GM23338 (cell line): ENCODE measurements around the gene SEC14L1. TPM values are rescaled to one million over a fixed set of nuclear protein-coding genes. Genes with fewer than 3 reads are reported as not detected.

ENCODE experiments used
- ATAC-seq: fragments of 200-7000 bp; cut with Tn5 transposase; 3 replicates; pipeline ENCODE4 v1.9.1; 2020
- DNase-seq: peaks from one replicate; pipeline ENCODE4 v3.0.0-alpha.2; 2015; ENCODE audit warnings: low spot score
- H2AFZ ChIP-seq: fragments of 200-600 bp; sonication (generic); 2 replicates; pipeline ENCODE4 v1.8.0; 2016; ENCODE audit warnings: antibody characterized with exemption, mild to moderate bottlenecking, moderate library complexity
- H3F3A ChIP-seq: fragments of 200-600 bp; sonication (generic); replicated peaks from 2 replicates; pipeline ENCODE4 v1.8.0; 2017; ENCODE audit warnings: antibody characterized with exemption, mixed run types, low read depth
- H3K27ac ChIP-seq: fragments of 200-600 bp; sonication (generic); 2 replicates; pipeline ENCODE4 v1.6.1; 2016; ENCODE audit warnings: low read depth
- H3K27me3 ChIP-seq: fragments of 200-600 bp; sonication (generic); 2 replicates; pipeline ENCODE4 v1.8.0; 2016; ENCODE audit warnings: mild to moderate bottlenecking, mixed run types, moderate library complexity; ENCODE audit not compliant: insufficient read depth
- H3K36me3 ChIP-seq: fragments of 200-600 bp; sonication (generic); 2 replicates; pipeline ENCODE4 v1.8.0; 2016; ENCODE audit warnings: mild to moderate bottlenecking; ENCODE audit not compliant: insufficient read depth
- H3K4me1 ChIP-seq: fragments of 200-600 bp; sonication (generic); 2 replicates; pipeline ENCODE4 v1.8.0; 2016; ENCODE audit warnings: mild to moderate bottlenecking, moderate library complexity; ENCODE audit not compliant: insufficient read depth
- H3K4me2 ChIP-seq: fragments of 200-600 bp; sonication (generic); 2 replicates; pipeline ENCODE4 v1.7.1; 2017; ENCODE audit warnings: mixed run types
- H3K4me3 ChIP-seq: fragments of 200-600 bp; sonication (generic); 2 replicates; pipeline ENCODE4 v1.6.1; 2016; ENCODE audit warnings: mixed run types
- H3K79me2 ChIP-seq: fragments of 200-600 bp; sonication (generic); replicated peaks from 2 replicates; pipeline ENCODE4 v1.8.0; 2017; ENCODE audit warnings: mild to moderate bottlenecking; ENCODE audit not compliant: insufficient read depth
- H3K9me2 ChIP-seq: fragments of 200-600 bp; sonication (generic); 2 replicates; pipeline ENCODE4 v1.8.0; 2017; ENCODE audit not compliant: insufficient read depth
- H4K20me1 ChIP-seq: fragments of 200-600 bp; sonication (generic); replicated peaks from 2 replicates; pipeline ENCODE4 v1.8.0; 2017; ENCODE audit warnings: mild to moderate bottlenecking; ENCODE audit not compliant: insufficient read depth
- H3K27ac Mint-ChIP-seq: 2 replicates; pipeline ENCODE4 v1.8.0; 2020; ENCODE audit warnings: inconsistent platforms, mild to moderate bottlenecking, moderate library complexity, mixed read lengths
- H3K27me3 Mint-ChIP-seq: 3 replicates; pipeline ENCODE4 v1.8.0; 2022; ENCODE audit warnings: low read depth, mild to moderate bottlenecking, moderate library complexity, mixed read lengths, inconsistent platforms; ENCODE audit not compliant: insufficient read depth, poor library complexity
- H3K36me3 Mint-ChIP-seq: 3 replicates; pipeline ENCODE4 v1.8.0; 2021; ENCODE audit warnings: low read depth, mild to moderate bottlenecking, inconsistent platforms, moderate library complexity, mixed read lengths
- H3K4me1 Mint-ChIP-seq: 3 replicates; pipeline ENCODE4 v1.8.0; 2020; ENCODE audit warnings: mild to moderate bottlenecking, inconsistent platforms, mixed read lengths
- H3K4me3 Mint-ChIP-seq: 3 replicates; pipeline ENCODE4 v1.8.0; 2021; ENCODE audit warnings: moderate library complexity, mild to moderate bottlenecking, inconsistent platforms, mixed read lengths
- H3K9me3 Mint-ChIP-seq: 3 replicates; pipeline ENCODE4 v1.8.0; 2020; ENCODE audit warnings: moderate library complexity, mild to moderate bottlenecking, inconsistent platforms, mixed read lengths
- CREB1 ChIP-seq: fragments of 250-450 bp; sonication (Bioruptor Pico); IDR thresholded peaks from 2 replicates; pipeline ENCODE4 v1.5.0; 2020; ENCODE audit warnings: low read depth, mild to moderate bottlenecking, moderate library complexity
- CTCF ChIP-seq, 2 experiments: fragments of 200-600 bp in 1 of 2; sonication (generic) in 1 of 2; conservative IDR thresholded peaks; 2 replicates each; pipeline versions ENCODE4 v1.5.1 to v1.6.1; 2016 to 2017; ENCODE audit warnings: antibody characterized with exemption in 2 of 2, low read depth in 2 of 2, mild to moderate bottlenecking in 2 of 2, moderate library complexity in 1 of 2
- ETS1 ChIP-seq: IDR thresholded peaks from 2 replicates; pipeline ENCODE4 v1.6.1; 2016; ENCODE audit warnings: antibody characterized with exemption
- EZH2 ChIP-seq: fragments of 200-600 bp; sonication (generic); IDR thresholded peaks from one replicate; pipeline ENCODE4 v1.8.0; 2017; ENCODE audit warnings: antibody characterized with exemption, mild to moderate bottlenecking, low read depth; ENCODE audit not compliant: unreplicated experiment
- EZH2phosphoT487 ChIP-seq: fragments of 200-600 bp; sonication (generic); IDR thresholded peaks from one replicate; pipeline ENCODE4 v1.8.1; 2018; ENCODE audit warnings: antibody characterized with exemption; ENCODE audit not compliant: unreplicated experiment
- JUNB ChIP-seq: IDR thresholded peaks from one replicate; pipeline ENCODE4 v1.6.1; 2016; ENCODE audit warnings: antibody characterized with exemption; ENCODE audit not compliant: unreplicated experiment
- NANOG ChIP-seq: IDR thresholded peaks from 2 replicates; pipeline ENCODE4 v1.6.1; 2016; ENCODE audit warnings: antibody characterized with exemption, borderline replicate concordance
- POLR2AphosphoS5 ChIP-seq: IDR thresholded peaks from 2 replicates; pipeline ENCODE4 v1.6.1; 2016; ENCODE audit warnings: antibody characterized with exemption, low read depth
- STAT1 ChIP-seq: IDR thresholded peaks from one replicate; pipeline ENCODE4 v1.6.1; 2016; ENCODE audit warnings: antibody characterized with exemption; ENCODE audit not compliant: unreplicated experiment
- ZNF114 ChIP-seq: fragments of 250-450 bp; sonication (Bioruptor Pico); IDR thresholded peaks from 2 replicates; pipeline ENCODE4 v1.5.0; 2020; ENCODE audit warnings: mild to moderate bottlenecking, moderate library complexity
- ZNF331 ChIP-seq: fragments of 250-450 bp; sonication (Bioruptor Pico); IDR thresholded peaks from 2 replicates; pipeline ENCODE4 v1.5.0; 2020; ENCODE audit warnings: low read depth, mild to moderate bottlenecking, moderate library complexity
- ZNF462 ChIP-seq: fragments of 250-450 bp; sonication (Bioruptor Pico); IDR thresholded peaks from 2 replicates; pipeline ENCODE4 v1.5.0; 2020; ENCODE audit warnings: mild to moderate bottlenecking, moderate library complexity
- polyA plus RNA-seq: library from polyadenylated mRNA; unstranded; fragments of >200 nt; fragmentation: Nextera tagmentation; extraction: Ambion mirVana; gene quantifications from 2 replicates; pipeline ENCODE4 v1.2.1, GENCODE V29; 2016
- total RNA-seq: library from RNA; depleted of rRNA; stranded (reverse); fragments of >200 nt; shearing (Covaris generic); gene quantifications from 2 replicates; pipeline ENCODE4 v1.2.3, GENCODE V29; 2014
- TF ChIP-seq, protein P1 (sequence below): IDR thresholded peaks from one replicate; pipeline ENCODE4 v1.6.1; 2018; ENCODE audit warnings: antibody characterized with exemption; ENCODE audit not compliant: unreplicated experiment

The SEC14L1 gene
- total and polyA plus RNA-seq, 2 experiments from 2014 or later = 26.8 to 54.8 TPM

DNA sequence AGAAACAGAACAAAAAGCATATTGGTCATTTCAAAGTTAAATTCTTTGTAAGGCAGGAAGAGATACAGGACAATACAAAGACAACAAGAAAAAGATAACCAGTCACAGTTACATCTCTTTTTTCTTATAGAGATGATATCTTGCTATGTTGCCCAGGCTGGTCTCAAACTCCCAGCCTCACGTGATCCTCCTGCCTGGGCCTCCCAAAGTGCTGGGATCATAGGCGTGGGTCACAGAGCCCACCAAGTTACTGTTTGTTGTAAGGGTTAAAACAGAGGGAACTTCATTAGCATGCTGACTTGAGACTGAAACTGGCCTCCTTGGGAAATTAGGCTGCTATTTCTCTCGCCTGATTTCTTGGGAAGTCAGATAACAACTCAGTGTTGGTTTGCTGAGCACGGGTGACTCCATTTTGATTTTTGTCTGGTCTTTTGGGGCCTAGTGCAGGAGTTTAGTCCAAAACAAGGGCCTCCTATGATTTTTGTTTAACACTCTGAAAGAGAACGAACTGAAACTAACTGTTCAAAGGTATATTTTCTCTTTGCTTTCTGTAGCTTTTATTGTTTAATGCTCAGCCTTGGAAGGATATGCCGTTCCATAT lies 31.5 kb upstream of the SEC14L1 start:
- H3K4me3 ChIP-seq = no peak overlapping the region
- Mint-ChIP-seq H3K4me3 (no peak overlapping the region), H3K27ac (peak overlapping the region; percentile 12), H3K4me1 (peaks cover 26% of the 10 kb centered on the region), H3K9me3 (no peaks in the 10 kb centered on the region), H3K36me3 (no peaks in the 10 kb centered on the region), H3K27me3 (peaks cover 11% of the 10 kb centered on the region)
- no peaks in the 10 kb centered on the region for H4K20me1 ChIP-seq
- H3F3A ChIP-seq = 0 out of 2 replicates have a peak, but pooled peaks cover 3% of the 10 kb centered on the region
- H2AFZ ChIP-seq = no peak overlapping the region
- DNase-seq (no peak), ATAC-seq (no peak)
- TF ChIP-seq ZNF331 (CRISPR knock-in tag) (no peak), JUNB (no peak), EZH2phosphoT487 (no peak), STAT1 (no peak), NANOG (no peak), CTCF (conservative IDR thresholded peaks at IDR 0.05; ENCODE audit: low read depth in 2 of 2) (no peak), ZNF462 (CRISPR knock-in tag) (no peak), ZNF114 (no peak), ETS1 (no peak), POLR2AphosphoS5 (no peak), CREB1 (CRISPR knock-in tag) (no peak), EZH2 (no peak)
- TF ChIP-seq, protein P1, sequence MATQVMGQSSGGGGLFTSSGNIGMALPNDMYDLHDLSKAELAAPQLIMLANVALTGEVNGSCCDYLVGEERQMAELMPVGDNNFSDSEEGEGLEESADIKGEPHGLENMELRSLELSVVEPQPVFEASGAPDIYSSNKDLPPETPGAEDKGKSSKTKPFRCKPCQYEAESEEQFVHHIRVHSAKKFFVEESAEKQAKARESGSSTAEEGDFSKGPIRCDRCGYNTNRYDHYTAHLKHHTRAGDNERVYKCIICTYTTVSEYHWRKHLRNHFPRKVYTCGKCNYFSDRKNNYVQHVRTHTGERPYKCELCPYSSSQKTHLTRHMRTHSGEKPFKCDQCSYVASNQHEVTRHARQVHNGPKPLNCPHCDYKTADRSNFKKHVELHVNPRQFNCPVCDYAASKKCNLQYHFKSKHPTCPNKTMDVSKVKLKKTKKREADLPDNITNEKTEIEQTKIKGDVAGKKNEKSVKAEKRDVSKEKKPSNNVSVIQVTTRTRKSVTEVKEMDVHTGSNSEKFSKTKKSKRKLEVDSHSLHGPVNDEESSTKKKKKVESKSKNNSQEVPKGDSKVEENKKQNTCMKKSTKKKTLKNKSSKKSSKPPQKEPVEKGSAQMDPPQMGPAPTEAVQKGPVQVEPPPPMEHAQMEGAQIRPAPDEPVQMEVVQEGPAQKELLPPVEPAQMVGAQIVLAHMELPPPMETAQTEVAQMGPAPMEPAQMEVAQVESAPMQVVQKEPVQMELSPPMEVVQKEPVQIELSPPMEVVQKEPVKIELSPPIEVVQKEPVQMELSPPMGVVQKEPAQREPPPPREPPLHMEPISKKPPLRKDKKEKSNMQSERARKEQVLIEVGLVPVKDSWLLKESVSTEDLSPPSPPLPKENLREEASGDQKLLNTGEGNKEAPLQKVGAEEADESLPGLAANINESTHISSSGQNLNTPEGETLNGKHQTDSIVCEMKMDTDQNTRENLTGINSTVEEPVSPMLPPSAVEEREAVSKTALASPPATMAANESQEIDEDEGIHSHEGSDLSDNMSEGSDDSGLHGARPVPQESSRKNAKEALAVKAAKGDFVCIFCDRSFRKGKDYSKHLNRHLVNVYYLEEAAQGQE = no peak
- H3K36me3 ChIP-seq = no peaks in the 10 kb centered on the region
- H3K27ac ChIP-seq = peak overlapping the region; percentile 85
- no peaks in the 10 kb centered on the region for H3K27me3 ChIP-seq
- no peaks in the 10 kb centered on the region for H3K9me2 ChIP-seq
- peaks cover 35% of the 10 kb centered on the region for H3K4me1 ChIP-seq
- H3K79me2 ChIP-seq = no peaks in the 10 kb centered on the region
- H3K4me2 ChIP-seq = peak overlapping the region; percentile 11
